Gastroesophageal sphincter (tissue), 4 donors: ENCODE results near the gene ALDH16A1. TPM values are rescaled to one million over a fixed set of nuclear protein-coding genes. Genes with fewer than 3 reads are reported as not detected.

Experiments used
- ATAC-seq: fragments of 150-250 bp; one replicate; pipeline ENCODE4 v1.9.1; 2016; ENCODE audit warnings: mild to moderate bottlenecking, moderate library complexity
- H3K27ac ChIP-seq, 4 donors: fragments of 200-600 bp; sonication (generic) in 3 of 4; 1 replicate in 3 of 4; 2 replicates in 1 of 4; pipeline ENCODE4 v1.5.1; 2016 to 2019
- H3K27me3 ChIP-seq: fragments of 200-600 bp; sonication (generic); one replicate; pipeline ENCODE4 v1.5.1; 2019
- H3K36me3 ChIP-seq, 2 donors: fragments of 200-600 bp; sonication (generic); one replicate each; pipeline ENCODE4 v1.5.1; 2019; ENCODE audit warnings: control low read depth in 1 of 2
- H3K4me1 ChIP-seq, 3 donors: fragments of 200-600 bp; sonication (generic); 1 replicate in 2 of 3; 2 replicates in 1 of 3; pipeline ENCODE4 v1.5.1; 2016 to 2019; ENCODE audit warnings: control low read depth in 2 of 3
- H3K4me3 ChIP-seq, 2 donors: fragments of 200-600 bp; sonication (generic); one replicate each; pipeline ENCODE4 v1.5.1; 2019; ENCODE audit warnings: mild to moderate bottlenecking in 1 of 2, moderate library complexity in 1 of 2
- H3K9me3 ChIP-seq, 3 donors: fragments of 200-600 bp; sonication (generic); one replicate each; pipeline ENCODE4 v1.5.1; 2017 to 2019; ENCODE audit warnings: control low read depth in 2 of 3
- EP300 ChIP-seq: sonication (generic); formaldehyde crosslinking; IDR thresholded peaks from one replicate; pipeline ENCODE4 v1.6.1; 2017; ENCODE audit warnings: antibody characterized with exemption, mild to moderate bottlenecking
- POLR2A ChIP-seq, 2 donors: fragments of 450-650 bp; IDR thresholded peaks; one replicate each; pipeline ENCODE4 v1.6.1; 2017; ENCODE audit warnings: antibody characterized with exemption in 2 of 2, mild to moderate bottlenecking in 2 of 2, moderate library complexity in 1 of 2
- POLR2AphosphoS5 ChIP-seq: sonication (generic); formaldehyde crosslinking; IDR thresholded peaks from one replicate; pipeline ENCODE4 v1.6.1; 2017; ENCODE audit warnings: antibody characterized with exemption
- WGBS, 2 donors: methylation state at CpG; one replicate each; pipeline ENCODE4 v1.1.5; 2018; ENCODE audit warnings: low coverage in 1 of 2; 5-methylcytosine and 5-hydroxymethylcytosine counted together
- total RNA-seq, 4 donors: library from RNA; depleted of rRNA; stranded (reverse); fragments of >200 nt; gene quantifications; one replicate each; pipeline ENCODE4 v1.1.0, GENCODE V29; 2016
- TF ChIP-seq, protein P1 (sequence below), 4 experiments: fragments of 200-600 bp in 2 of 4; fragments of 450-650 bp in 2 of 4; sonication (generic) in 1 of 4; IDR thresholded peaks; one replicate each; pipeline ENCODE4 v1.5.1; 2017 to 2019; ENCODE audit warnings: antibody characterized with exemption in 4 of 4, mild to moderate bottlenecking in 2 of 4, moderate library complexity in 2 of 4

The ALDH16A1 gene
- total RNA-seq, 4 donors from 2014 or later = 11.8 to 34.4 (median 22.2) TPM

DNA sequence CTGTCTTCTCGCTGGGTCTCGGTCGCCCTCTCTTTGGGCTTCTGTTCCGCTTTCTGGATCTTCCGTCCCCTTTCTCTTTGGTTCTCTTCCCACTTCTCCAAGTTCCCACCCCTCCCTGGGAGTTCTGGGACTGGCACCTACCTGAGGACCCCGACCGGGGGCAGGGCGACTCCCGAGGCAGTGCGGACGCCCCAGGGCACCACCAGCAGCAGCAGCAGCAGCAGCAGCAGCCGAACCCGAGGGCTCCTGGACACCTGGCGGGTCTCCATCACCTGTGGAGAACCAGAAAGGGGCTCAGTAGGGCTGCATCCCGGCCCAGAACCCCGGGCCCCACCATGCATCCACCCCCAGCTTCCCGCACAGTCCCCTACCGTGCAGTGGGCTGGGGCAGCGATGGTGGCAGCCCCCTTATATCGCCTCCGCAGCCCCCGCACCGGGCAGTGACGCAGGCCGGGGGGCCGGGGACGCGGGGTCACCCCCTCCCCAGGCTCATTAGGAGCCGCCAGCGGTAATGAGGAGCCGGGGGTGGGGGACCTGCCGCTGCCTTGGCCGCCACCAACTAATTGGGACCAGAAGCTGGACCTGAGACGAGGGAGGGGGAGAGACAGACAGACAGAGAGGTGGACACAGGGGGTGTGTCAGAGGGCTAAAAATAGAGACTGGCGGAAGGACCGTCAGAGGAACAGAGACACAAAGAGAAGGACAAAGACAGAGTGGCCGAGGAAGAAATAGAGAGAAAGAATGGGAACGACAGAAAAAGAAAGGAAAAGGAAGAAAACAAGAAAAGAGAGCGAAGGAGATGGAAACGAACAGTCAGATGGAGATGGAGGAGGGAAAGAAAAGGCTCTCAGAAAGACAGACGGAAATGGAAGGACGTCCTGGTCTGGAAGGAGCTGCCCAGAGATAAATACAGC, 29.7 kb upstream of the ALDH16A1 start, which contains the start of gene PTH2:
TSS of gene PTH2 (minus strand) at position 371 of the 914 bp plus-strand sequence. CDS start at position 269, 102 bp downstream.
- peaks cover 100% of the 10 kb centered on the region for H3K27me3 ChIP-seq
- TF ChIP-seq, protein P1, sequence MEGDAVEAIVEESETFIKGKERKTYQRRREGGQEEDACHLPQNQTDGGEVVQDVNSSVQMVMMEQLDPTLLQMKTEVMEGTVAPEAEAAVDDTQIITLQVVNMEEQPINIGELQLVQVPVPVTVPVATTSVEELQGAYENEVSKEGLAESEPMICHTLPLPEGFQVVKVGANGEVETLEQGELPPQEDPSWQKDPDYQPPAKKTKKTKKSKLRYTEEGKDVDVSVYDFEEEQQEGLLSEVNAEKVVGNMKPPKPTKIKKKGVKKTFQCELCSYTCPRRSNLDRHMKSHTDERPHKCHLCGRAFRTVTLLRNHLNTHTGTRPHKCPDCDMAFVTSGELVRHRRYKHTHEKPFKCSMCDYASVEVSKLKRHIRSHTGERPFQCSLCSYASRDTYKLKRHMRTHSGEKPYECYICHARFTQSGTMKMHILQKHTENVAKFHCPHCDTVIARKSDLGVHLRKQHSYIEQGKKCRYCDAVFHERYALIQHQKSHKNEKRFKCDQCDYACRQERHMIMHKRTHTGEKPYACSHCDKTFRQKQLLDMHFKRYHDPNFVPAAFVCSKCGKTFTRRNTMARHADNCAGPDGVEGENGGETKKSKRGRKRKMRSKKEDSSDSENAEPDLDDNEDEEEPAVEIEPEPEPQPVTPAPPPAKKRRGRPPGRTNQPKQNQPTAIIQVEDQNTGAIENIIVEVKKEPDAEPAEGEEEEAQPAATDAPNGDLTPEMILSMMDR (IDR thresholded peaks at IDR 0.05) = no peak
- no peak for TF ChIP-seq EP300
- TF ChIP-seq POLR2A (IDR thresholded peaks at IDR 0.05) = no peak
- TF ChIP-seq POLR2AphosphoS5 = no peak
- ATAC-seq = no peak
- no peaks in the 10 kb centered on the region for H3K36me3 ChIP-seq
- H3K4me1 ChIP-seq = peaks cover 0 to 43% (median 29%) of the 10 kb centered on the region in 3 donors
- H3K9me3 ChIP-seq = no peaks in the 10 kb centered on the region
- 7 to 15% methylated on average over 12 to 22 of the region's 42 CpGs for WGBS, 2 donors
- no peak within 1 kb of the TSS for H3K27ac ChIP-seq
- H3K4me3 ChIP-seq = peak within 1 kb of the TSS in 1 of 2 donors; percentile 15

DNA sequence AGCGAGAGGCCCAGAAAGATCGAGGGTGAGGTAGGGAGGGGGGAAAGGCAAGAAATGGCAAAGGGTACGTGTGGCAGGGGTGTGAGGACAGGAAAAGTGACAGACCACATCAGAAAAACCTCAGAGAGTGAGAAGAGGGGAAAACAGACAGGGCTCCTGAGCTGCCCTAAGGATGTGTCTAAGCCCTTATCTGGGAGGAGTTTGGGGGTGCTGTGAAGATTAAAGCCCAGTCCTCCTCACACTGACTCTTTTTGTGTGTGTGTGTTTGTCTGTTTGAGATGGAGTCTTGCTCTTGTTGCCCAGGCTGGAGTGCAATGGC, 29.1 kb upstream of the ALDH16A1 start:
- H3K27ac ChIP-seq = no peak overlapping the region
- H3K4me3 ChIP-seq = no peak overlapping the region
- peaks cover 0 to 48% (median 32%) of the 10 kb centered on the region in 3 donors for H3K4me1 ChIP-seq
- TF ChIP-seq POLR2AphosphoS5 (no peak), POLR2A (IDR thresholded peaks at IDR 0.05) (no peak), EP300 (no peak)
- TF ChIP-seq, protein P1 (IDR thresholded peaks at IDR 0.05) = no peak
- H3K36me3 ChIP-seq = no peaks in the 10 kb centered on the region
- peaks cover 100% of the 10 kb centered on the region for H3K27me3 ChIP-seq
- WGBS, 2 donors = 3 to 18% methylated on average over 3 of the region's 3 CpGs
- no peaks in the 10 kb centered on the region for H3K9me3 ChIP-seq
- ATAC-seq = no peak

DNA sequence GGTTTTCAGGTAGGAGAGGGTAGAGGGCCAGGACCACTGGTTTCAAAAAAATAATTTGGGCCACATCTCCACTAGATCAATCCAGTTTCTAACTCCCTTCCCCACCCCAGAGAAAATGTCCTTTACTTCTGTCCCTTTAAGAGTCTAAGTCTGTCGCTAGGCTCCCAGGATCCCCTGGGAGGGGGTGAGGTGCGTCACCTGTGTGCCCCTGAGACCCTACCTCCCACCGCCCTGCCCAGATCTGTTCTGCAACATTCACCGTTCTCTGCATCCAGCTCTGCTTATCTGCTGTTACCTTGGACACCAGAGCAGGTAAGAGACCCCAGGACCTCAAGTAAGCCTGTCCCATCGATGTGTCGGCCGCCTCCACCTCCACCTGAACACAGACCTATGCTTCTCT, 27.8 kb upstream of the ALDH16A1 start, which contains the start of gene GFY:
TSS of gene GFY (plus strand) at position 211 of the 400 bp plus-strand sequence. CDS start 1,043 bp downstream, outside the sequence.
- no peak for ATAC-seq
- Histone ChIP-seq H3K36me3 (no peaks in the 10 kb centered on the region), H3K4me1 (peaks cover 0 to 48% (median 32%) of the 10 kb centered on the region in 3 donors), H3K27ac (no peak within 1 kb of the TSS), H3K9me3 (no peaks in the 10 kb centered on the region), H3K27me3 (peaks cover 100% of the 10 kb centered on the region), H3K4me3 (no peak within 1 kb of the TSS)
- TF ChIP-seq, protein P1 (IDR thresholded peaks at IDR 0.05) = no peak
- TF ChIP-seq POLR2AphosphoS5 (no peak), EP300 (no peak), POLR2A (IDR thresholded peaks at IDR 0.05) (no peak)
- WGBS, 2 donors = 50 to 51% methylated on average over 4 to 6 of the region's 7 CpGs

- TF ChIP-seq POLR2A (IDR thresholded peaks at IDR 0.05) = no peak
- no peak for TF ChIP-seq EP300
- no peak for TF ChIP-seq POLR2AphosphoS5
- TF ChIP-seq, protein P1 (IDR thresholded peaks at IDR 0.05) = no peak
- no peak for ATAC-seq
- WGBS, 2 donors = 0 to 1% methylated on average over 4 to 12 of the region's 30 CpGs
These were observed 27.0 kb upstream of the ALDH16A1 start for GRCh38 chr19:49425922-49426592.

More at GRCh38 chr19:49425922-49426592, 27.0 kb upstream of the ALDH16A1 start:
- no peak overlapping the region for H3K4me3 ChIP-seq
- peaks cover 0 to 42% (median 30%) of the 10 kb centered on the region in 3 donors for H3K4me1 ChIP-seq
- H3K36me3 ChIP-seq = no peaks in the 10 kb centered on the region
- peaks cover 100% of the 10 kb centered on the region for H3K27me3 ChIP-seq
- no peak overlapping the region for H3K27ac ChIP-seq
- no peaks in the 10 kb centered on the region for H3K9me3 ChIP-seq
